Endothelial cell of hepatic sinusoid (primary cell): Measurements from ENCODE around the gene AKAP13.

Experiments used
- in situ Hi-C: cut with HindIII; loops from 2 replicates; pipeline ENCODE4 v1.10.0; 2017; ENCODE audit warnings: low sequenced_read_pairs

The AKAP13 gene

DNA sequence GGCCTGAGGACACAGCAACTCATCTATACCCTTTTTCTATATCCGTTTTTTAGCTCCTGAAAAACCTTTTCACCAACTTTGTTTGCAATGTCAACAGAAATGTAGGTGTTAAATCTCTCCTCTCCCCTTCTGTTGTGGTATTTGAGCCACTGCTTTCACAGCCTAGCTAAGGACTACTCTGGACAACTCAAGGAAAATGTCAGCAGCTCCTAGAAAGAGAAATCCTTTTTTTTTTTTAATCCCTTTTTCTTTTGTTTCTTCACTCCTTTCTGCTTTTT is 237.8 kb downstream of the AKAP13 start:
- in situ Hi-C loops: loop anchor here (5.0 kb wide), 3 partner anchors 46 to 101 kb away; no protein-coding TSS in a partner anchor

GRCh38 chr15:85618956-85619491 is 238.6 kb downstream of the AKAP13 start:
- in situ Hi-C loops: loop anchor here (5.0 kb wide), 3 partner anchors 47 to 102 kb away; no protein-coding TSS in a partner anchor

DNA sequence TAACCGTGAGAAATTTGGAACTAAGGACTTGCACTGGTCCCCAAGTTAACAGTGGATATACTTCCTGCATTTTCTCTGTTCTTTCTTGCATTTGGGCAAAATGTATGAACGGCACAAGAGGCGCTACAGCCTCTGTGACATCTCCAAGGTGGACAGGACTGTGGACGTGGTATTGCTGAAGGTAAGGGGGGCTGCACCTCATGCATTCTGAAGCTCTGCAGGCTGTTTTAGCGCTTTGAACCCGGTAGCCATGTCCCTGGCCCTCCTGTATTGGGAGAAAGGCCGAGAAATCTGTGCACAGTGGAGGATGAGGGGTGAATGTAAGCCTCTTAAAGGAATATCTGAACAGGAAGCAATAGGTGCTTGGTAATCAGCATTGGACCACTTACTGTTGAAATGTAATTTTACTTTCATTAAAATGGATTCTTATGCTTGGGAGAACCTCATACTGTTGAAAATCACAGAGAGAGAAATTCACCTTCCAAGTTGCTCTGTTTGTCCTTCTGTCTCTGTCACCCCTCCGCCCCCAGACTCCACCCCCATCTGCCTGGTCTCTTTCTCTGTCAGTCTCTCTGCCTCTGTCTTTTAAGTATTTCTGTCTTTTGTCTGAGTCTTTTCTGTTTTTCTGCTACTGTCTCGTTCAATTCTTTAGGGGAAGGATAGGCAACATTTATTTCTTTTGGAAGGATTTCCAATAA is 239.7 kb downstream of the AKAP13 start:
- in situ Hi-C loops: loop anchor here (5.0 kb wide), 3 partner anchors 48 to 103 kb away; no protein-coding TSS in a partner anchor

DNA sequence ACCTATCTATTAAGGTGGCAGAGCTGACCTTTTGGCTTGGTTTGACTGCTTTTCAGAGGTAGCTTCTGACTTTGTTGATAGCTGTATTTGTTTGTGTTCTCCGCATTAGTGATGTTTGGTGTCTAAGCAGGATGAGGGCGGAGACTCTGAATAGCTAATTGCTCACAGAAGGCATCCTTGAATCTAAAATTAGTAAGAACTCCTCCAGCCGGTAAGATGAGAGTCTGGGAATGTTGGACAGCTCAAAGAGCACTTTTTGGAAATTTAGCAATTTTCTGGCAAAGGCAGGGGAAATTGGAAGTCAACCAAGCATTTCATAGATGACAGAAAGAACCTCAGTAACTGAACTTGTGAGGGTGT is 240.3 kb downstream of the AKAP13 start:
- in situ Hi-C loops: no loop called here

DNA sequence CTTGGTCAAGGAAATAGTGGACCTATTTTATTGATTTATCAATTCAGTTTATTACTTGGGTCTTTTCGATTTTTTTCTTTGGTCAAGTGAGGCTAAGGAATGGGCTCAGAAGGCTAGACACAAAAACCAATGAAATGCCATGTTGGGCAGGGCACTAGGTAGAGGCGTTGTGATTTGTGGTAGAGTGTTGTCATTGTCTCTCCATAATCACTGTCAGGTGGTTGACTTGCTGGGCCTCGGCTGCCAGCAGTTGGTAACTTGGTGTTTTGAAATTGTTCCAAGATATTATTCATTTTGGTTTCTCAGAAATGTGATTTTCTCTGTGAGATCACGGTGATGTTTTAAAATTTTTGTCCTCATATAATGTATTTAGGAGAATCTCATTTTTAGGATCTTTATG is 240.7 kb downstream of the AKAP13 start:
- in situ Hi-C loops: no loop called here

- in situ Hi-C loops: no loop called here
Observed at GRCh38 chr15:85622221-85622831, 241.9 kb downstream of the AKAP13 start.

GRCh38 chr15:85623315-85624049 is 243.1 kb downstream of the AKAP13 start:
- in situ Hi-C loops: no loop called here

DNA sequence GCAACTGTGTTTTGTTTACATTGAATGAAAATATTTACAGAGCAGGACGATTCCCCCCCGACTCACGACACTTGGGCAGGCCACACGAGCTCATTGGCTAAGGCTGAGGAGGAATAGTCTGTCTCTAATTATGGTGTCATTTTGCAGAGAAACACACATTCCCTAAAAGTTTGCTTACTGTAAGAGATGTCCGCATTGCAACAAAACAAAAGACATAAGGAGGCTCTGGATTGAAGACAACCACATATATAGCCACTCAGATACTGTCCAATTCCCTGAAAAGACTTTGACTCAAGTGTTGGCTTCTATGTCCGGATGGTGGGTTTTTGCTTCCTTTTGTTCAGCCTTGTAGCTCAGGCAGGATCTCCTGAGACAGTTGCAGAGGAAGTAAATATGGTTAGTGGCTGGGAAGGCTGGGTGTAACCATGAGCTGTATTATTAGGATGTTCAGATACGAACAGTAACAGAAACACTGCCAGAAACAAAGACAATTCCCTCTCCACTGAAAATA is 243.9 kb downstream of the AKAP13 start:
- in situ Hi-C loops: no loop called here

DNA sequence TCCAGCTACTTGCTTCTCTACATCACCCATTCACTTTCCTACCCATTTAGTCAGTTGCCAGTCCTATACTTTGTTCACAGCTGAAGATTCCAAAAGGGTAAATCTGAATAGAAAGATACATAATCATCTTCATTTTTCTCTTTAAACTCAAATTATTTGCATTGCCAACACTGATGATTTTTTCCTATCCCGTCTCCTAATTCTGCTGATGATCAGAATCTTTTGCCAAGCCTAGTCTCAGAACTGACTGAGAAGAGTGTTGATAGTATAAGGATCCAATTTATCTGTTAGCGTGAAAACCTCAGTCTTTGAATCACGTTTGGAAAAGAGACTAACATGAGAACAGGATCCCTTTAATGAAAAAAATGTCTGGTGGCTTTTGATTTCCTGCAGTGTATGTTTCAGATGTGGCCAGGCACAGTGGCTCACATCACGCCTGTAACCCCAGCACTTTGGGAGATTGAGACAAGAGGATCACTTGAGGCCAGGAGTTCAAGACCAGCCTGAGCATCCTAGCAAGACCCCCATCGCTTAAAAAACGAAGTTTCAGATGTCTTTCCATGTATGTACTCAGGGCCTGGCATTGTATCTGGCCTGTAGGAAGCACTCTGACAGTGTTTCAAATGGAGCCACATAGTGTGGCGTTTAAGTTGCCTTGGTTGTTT is 244.9 kb downstream of the AKAP13 start:
- in situ Hi-C loops: no loop called here

GRCh38 chr15:85625856-85626255 is 245.5 kb downstream of the AKAP13 start:
- in situ Hi-C loops: no loop called here

- in situ Hi-C loops: no loop called here
Observed at GRCh38 chr15:85627213-85627935, 247.0 kb downstream of the AKAP13 start.

DNA sequence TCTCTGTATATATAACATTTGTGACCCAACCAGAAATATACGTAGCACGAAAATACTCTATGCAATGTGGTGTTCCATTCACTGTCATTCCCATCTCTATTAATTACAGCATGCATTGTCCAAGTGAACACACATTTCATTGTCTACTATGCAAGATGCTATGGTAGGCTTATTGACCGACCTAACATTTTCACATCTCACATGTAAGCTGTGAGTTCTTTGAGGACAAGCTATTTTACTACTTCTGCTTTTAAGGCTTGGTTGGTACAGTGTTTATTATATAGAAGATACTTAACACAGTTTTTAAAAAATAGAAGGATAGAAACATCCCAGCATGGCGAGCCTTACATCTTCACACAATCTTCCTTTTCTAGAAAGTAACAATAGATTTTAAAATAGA is 249.9 kb downstream of the AKAP13 start:
- in situ Hi-C loops: no loop called here

- in situ Hi-C loops: no loop called here
Observed at GRCh38 chr15:85631018-85631417, 250.6 kb downstream of the AKAP13 start.

GRCh38 chr15:85632014-85632413 is 251.6 kb downstream of the AKAP13 start:
- in situ Hi-C loops: no loop called here

DNA sequence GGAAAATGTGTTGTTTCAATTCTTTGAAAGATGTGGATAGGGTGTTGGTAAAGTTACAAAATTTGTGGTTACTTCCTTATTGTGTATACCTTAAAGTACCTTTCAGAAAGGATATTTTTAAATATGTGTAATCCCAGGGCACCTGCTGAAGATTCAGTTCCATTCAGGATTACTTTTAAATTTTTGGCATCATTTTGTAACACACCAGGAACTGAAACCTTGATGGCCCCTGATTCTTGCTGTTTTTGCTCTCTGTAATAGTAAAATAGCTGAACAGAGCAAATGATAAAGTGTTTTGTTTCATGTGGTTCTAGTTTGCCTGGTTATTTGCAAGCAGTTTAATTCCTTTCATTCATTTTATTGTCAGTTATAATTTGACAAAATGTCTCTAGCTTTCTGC is 253.5 kb downstream of the AKAP13 start:
- in situ Hi-C loops: no loop called here

- in situ Hi-C loops: no loop called here
Observed at GRCh38 chr15:85636351-85636750, 255.9 kb downstream of the AKAP13 start.

DNA sequence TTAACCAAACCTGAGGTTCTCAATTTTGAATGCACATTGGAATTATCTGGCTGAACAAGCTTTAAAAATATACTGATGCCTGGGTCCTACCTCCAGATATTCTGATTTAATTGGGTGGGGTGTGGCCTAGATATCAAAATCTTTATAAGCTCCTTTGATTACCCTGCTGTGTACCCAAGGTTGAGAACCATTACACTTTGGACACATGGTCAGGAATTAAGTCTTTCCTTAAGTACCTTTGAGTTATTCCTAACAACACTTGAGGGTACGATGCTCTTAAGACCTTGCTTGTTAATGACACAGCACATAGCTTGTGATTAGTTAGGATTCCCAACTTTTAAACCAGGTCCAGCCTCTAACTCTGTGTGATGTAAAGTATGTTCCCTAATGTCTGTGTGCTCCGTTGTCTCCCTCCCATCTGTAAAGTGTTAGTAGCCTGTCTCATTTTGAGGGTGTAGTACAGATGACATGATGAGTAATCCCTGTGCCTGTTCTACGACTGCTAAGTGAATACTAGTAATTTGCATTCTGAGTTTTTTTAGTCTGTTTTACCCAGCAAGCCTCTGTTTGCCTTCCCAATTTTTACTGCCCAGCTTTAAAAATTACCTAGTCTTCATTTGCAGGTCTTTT is 259.5 kb downstream of the AKAP13 start:
- in situ Hi-C loops: no loop called here

- in situ Hi-C loops: no loop called here
Observed at GRCh38 chr15:85642065-85642692, 261.8 kb downstream of the AKAP13 start.

DNA sequence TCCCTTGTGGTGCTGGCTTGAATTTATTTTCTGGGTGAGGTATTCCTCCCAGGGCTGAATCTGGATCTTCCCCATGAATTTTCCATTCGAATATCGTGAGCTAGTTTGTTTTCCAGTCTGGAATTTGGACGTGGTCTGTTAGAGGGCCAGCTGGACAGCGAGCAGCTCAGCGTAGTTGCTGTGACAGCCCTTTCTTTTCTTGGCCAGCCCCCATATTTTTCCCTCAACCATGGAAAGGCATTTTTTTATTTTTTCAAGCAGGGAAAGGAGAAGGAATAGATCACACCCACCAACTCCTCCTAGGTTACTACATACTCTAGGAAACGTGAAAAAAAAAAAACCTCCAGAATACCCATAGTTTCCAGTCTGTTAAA is 262.3 kb downstream of the AKAP13 start:
- in situ Hi-C loops: no loop called here
